ENCODE results near the gene ILDR2.

Gene ILDR2

GRCh38 chr1:166875734-166876539 is 99.4 kb downstream of the ILDR2 start, which contains the start of gene TADA1:
TADA1 (minus strand) TSS chr1:166876264; CDS start chr1:166876233, 31 bp downstream.
- peak; percentile 95 for DNase-seq (ENCODE audit: low read depth)
- no peak for TF ChIP-seq CTCF (IDR thresholded peaks at IDR 0.05; ENCODE audit: low read depth, low read length, missing control alignments)
- H3K4me3 ChIP-seq (ENCODE audit: low read depth, low read length) = peak within 1 kb of the TSS; percentile 73
- in situ Hi-C loops (cut with HindIII; ENCODE audit: low sequenced_read_pairs) = no loop called here

- TF ChIP-seq CTCF (IDR thresholded peaks at IDR 0.05; ENCODE audit: low read depth, low read length, missing control alignments) = no peak
- H3K4me3 ChIP-seq (ENCODE audit: low read depth, low read length) = peak overlapping the region; percentile 73
- in situ Hi-C loops (cut with HindIII; ENCODE audit: low sequenced_read_pairs) = no loop called here
- DNase-seq (ENCODE audit: low read depth) = no peak
Measured at GRCh38 chr1:166875302-166875733, 100.0 kb downstream of the ILDR2 start.

- in situ Hi-C loops (cut with HindIII; ENCODE audit: low sequenced_read_pairs) = no loop called here
- no peak for DNase-seq (ENCODE audit: low read depth)
- no peak for TF ChIP-seq CTCF (IDR thresholded peaks at IDR 0.05; ENCODE audit: low read depth, low read length, missing control alignments)
- H3K4me3 ChIP-seq (ENCODE audit: low read depth, low read length) = no peak overlapping the region
Measured at GRCh38 chr1:166874464-166874863, 100.9 kb downstream of the ILDR2 start.

- no peak overlapping the region for H3K4me3 ChIP-seq (ENCODE audit: low read depth, low read length)
- no peak for DNase-seq (ENCODE audit: low read depth)
- TF ChIP-seq CTCF (IDR thresholded peaks at IDR 0.05; ENCODE audit: low read depth, low read length, missing control alignments) = no peak
- in situ Hi-C loops (cut with HindIII; ENCODE audit: low sequenced_read_pairs) = no loop called here
Measured at GRCh38 chr1:166870584-166870983, 104.8 kb downstream of the ILDR2 start.

GRCh38 chr1:166869318-166870099 is 105.8 kb downstream of the ILDR2 start:
- no peak for TF ChIP-seq CTCF (IDR thresholded peaks at IDR 0.05; ENCODE audit: low read depth, low read length, missing control alignments)
- DNase-seq (ENCODE audit: low read depth) = no peak
- H3K4me3 ChIP-seq (ENCODE audit: low read depth, low read length) = no peak overlapping the region
- in situ Hi-C loops (cut with HindIII; ENCODE audit: low sequenced_read_pairs) = no loop called here

- DNase-seq (ENCODE audit: low read depth) = no peak
- H3K4me3 ChIP-seq (ENCODE audit: low read depth, low read length) = no peak overlapping the region
- TF ChIP-seq CTCF (IDR thresholded peaks at IDR 0.05; ENCODE audit: low read depth, low read length, missing control alignments) = no peak
- in situ Hi-C loops (cut with HindIII; ENCODE audit: low sequenced_read_pairs) = no loop called here
Measured at GRCh38 chr1:166868639-166869038, 106.7 kb downstream of the ILDR2 start.

Data from astrocyte of the cerebellum (primary cell).